HG03469 (cell line): Measurements from ENCODE around the gene HRH3.

Source experiments
- ATAC-seq: cut with Tn5 transposase; IDR thresholded peaks from one replicate; pipeline ENCODE4 v1.9.1; 2021; ENCODE audit warnings: mild to moderate bottlenecking, moderate library complexity, moderate number of reproducible peaks; ENCODE audit not compliant: unreplicated experiment

The HRH3 gene

GRCh38 chr20:62219992-62220665 lies at the start of gene HRH3:
HRH3 (minus strand) TSS chr20:62220278; CDS start chr20:62219970, 308 bp downstream.
- ATAC-seq = no peak

GRCh38 chr20:62269871-62270270 lies 49.8 kb upstream of the HRH3 start:
- no peak for ATAC-seq

- no peak for ATAC-seq
Observed at GRCh38 chr20:62269378-62269777, 49.3 kb upstream of the HRH3 start.

- no peak for ATAC-seq
Observed at GRCh38 chr20:62268228-62268900, 48.3 kb upstream of the HRH3 start.

- no peak for ATAC-seq
Observed at GRCh38 chr20:62267543-62267942, 47.5 kb upstream of the HRH3 start.

GRCh38 chr20:62266851-62267250 lies 46.8 kb upstream of the HRH3 start:
- no peak for ATAC-seq

- no peak for ATAC-seq
Observed at GRCh38 chr20:62266340-62266739, 46.3 kb upstream of the HRH3 start.

- ATAC-seq = no peak
Observed at GRCh38 chr20:62265365-62265764, 45.3 kb upstream of the HRH3 start.

- ATAC-seq = no peak
Observed at GRCh38 chr20:62263396-62263795, 43.3 kb upstream of the HRH3 start.

- ATAC-seq = no peak
Observed at GRCh38 chr20:62262064-62262463, 42.0 kb upstream of the HRH3 start.

- ATAC-seq = no peak
Observed at GRCh38 chr20:62259294-62259565, 39.2 kb upstream of the HRH3 start.

- ATAC-seq = no peak
Observed at GRCh38 chr20:62258499-62259293, 38.6 kb upstream of the HRH3 start.

GRCh38 chr20:62255976-62256375 lies 35.9 kb upstream of the HRH3 start:
- ATAC-seq = no peak

GRCh38 chr20:62254021-62254724 lies 34.1 kb upstream of the HRH3 start:
- ATAC-seq = no peak

GRCh38 chr20:62253398-62253797 lies 33.3 kb upstream of the HRH3 start:
- no peak for ATAC-seq

GRCh38 chr20:62252342-62252966 lies 32.4 kb upstream of the HRH3 start:
- no peak for ATAC-seq

GRCh38 chr20:62248890-62249560 lies 28.9 kb upstream of the HRH3 start:
- no peak for ATAC-seq

- ATAC-seq = no peak
Observed at GRCh38 chr20:62246872-62247652, 27.0 kb upstream of the HRH3 start.

GRCh38 chr20:62246431-62246830 lies 26.4 kb upstream of the HRH3 start:
- ATAC-seq = no peak

GRCh38 chr20:62245911-62246280 lies 25.8 kb upstream of the HRH3 start:
- ATAC-seq = no peak
